OCI-LY7 (cell line): ENCODE data around the gene SLC2A13.

Experiments used
- CTCF ChIP-seq: fragments of 200-600 bp; sonication (generic); conservative IDR thresholded peaks from 2 replicates; pipeline ENCODE4 v1.5.1; 2014; ENCODE audit warnings: mild to moderate bottlenecking, antibody characterized with exemption, low read length, moderate library complexity, mixed read lengths
- EZH2phosphoT487 ChIP-seq: fragments of 200-600 bp; sonication (generic); IDR thresholded peaks from 2 replicates; pipeline ENCODE4 v1.6.1; 2018; ENCODE audit warnings: low read depth, borderline replicate concordance, mild to moderate bottlenecking, mixed run types, antibody characterized with exemption, low read length, moderate library complexity, mixed read lengths

GRCh38 chr12:39866135-39866534 is 239.7 kb downstream of the SLC2A13 start:
- TF ChIP-seq CTCF (no peak), EZH2phosphoT487 (no peak)
